OCI-LY7 (cell line): Measurements from ENCODE around the gene NR5A1. TPM values are rescaled to one million over a fixed set of nuclear protein-coding genes. Genes with fewer than 3 reads are reported as not detected.

Experiments
- BruUV-seq: library from RNA; stranded (reverse); fragments of 400-500 nt; replicated peaks from 2 replicates; lab custom pipeline; 2021; lab: Mats Ljungman, UMichigan
- CTCF ChIA-PET: fragments of 300-600 bp; sonication (Branson Sonifier 250); formaldehyde crosslinking; loops from one replicate; lab custom pipeline; 2022; ENCODE audit warnings: antibody characterized with exemption; ENCODE audit not compliant: unreplicated experiment; lab: Charles Lee
- POLR2A ChIA-PET: fragments of 300-600 bp; sonication (Branson Sonifier 250); formaldehyde crosslinking; loops from one replicate; lab custom pipeline; 2022; ENCODE audit warnings: antibody characterized with exemption; lab: Charles Lee
- DNase-seq: peaks from one replicate; pipeline ENCODE4 v3.0.0-alpha.2; 2015; ENCODE audit warnings: low spot score
- H2AFZ ChIP-seq: fragments of 200-600 bp; sonication (generic), shearing (Covaris generic); 2 replicates; pipeline ENCODE4 v1.6.1; 2014; ENCODE audit warnings: mild to moderate bottlenecking, antibody characterized with exemption, low read length, moderate library complexity
- H3K27ac ChIP-seq: fragments of 200-600 bp; sonication (generic); 2 replicates; pipeline ENCODE4 v1.5.1; 2014; ENCODE audit warnings: mixed run types, low read depth, mild to moderate bottlenecking, moderate library complexity, low read length, inconsistent platforms; ENCODE audit not compliant: poor library complexity, severe bottlenecking
- H3K36me3 ChIP-seq: fragments of 200-600 bp; sonication (generic); 2 replicates; pipeline ENCODE4 v1.6.1; 2014; ENCODE audit warnings: mild to moderate bottlenecking, antibody characterized with exemption, low read length, moderate library complexity, mixed read lengths; ENCODE audit not compliant: insufficient read depth
- H3K4me1 ChIP-seq: fragments of 200-600 bp; sonication (generic); 2 replicates; pipeline ENCODE4 v1.5.1; 2014; ENCODE audit warnings: mild to moderate bottlenecking, low read length; ENCODE audit not compliant: insufficient read depth, poor library complexity, severe bottlenecking
- H3K4me2 ChIP-seq: fragments of 200-600 bp; sonication (generic); 2 replicates; pipeline ENCODE4 v1.6.1; 2014; ENCODE audit warnings: mild to moderate bottlenecking, low read length
- H3K4me3 ChIP-seq: fragments of 200-600 bp; sonication (generic); 2 replicates; pipeline ENCODE4 v1.5.1; 2014; ENCODE audit warnings: mild to moderate bottlenecking, low read depth, low read length; ENCODE audit not compliant: poor library complexity, severe bottlenecking
- H3K79me2 ChIP-seq: fragments of 200-600 bp; sonication (generic); 2 replicates; pipeline ENCODE4 v1.6.1; 2016; ENCODE audit warnings: low read depth, mild to moderate bottlenecking, low read length, moderate library complexity, mixed read lengths; ENCODE audit not compliant: insufficient read depth
- H3K9me2 ChIP-seq: fragments of 200-600 bp; sonication (generic); 2 replicates; pipeline ENCODE4 v1.6.1; 2016; ENCODE audit warnings: mild to moderate bottlenecking, low read length, mixed read lengths; ENCODE audit not compliant: insufficient read depth
- H3K9me3 ChIP-seq: fragments of 200-600 bp; sonication (generic); 2 replicates; pipeline ENCODE4 v1.6.1; 2014; ENCODE audit warnings: mild to moderate bottlenecking, mixed run types, low read length, mixed read lengths
- H4K20me1 ChIP-seq: fragments of 200-600 bp; sonication (generic); 2 replicates; pipeline ENCODE4 v1.6.1; 2014; ENCODE audit warnings: mild to moderate bottlenecking, antibody characterized with exemption, low read length, moderate library complexity, mixed read lengths; ENCODE audit not compliant: insufficient read depth
- CTCF ChIP-seq: fragments of 200-600 bp; sonication (generic); conservative IDR thresholded peaks from 2 replicates; pipeline ENCODE4 v1.5.1; 2014; ENCODE audit warnings: mild to moderate bottlenecking, antibody characterized with exemption, low read length, moderate library complexity, mixed read lengths
- EZH2phosphoT487 ChIP-seq: fragments of 200-600 bp; sonication (generic); IDR thresholded peaks from 2 replicates; pipeline ENCODE4 v1.6.1; 2018; ENCODE audit warnings: low read depth, borderline replicate concordance, mild to moderate bottlenecking, mixed run types, antibody characterized with exemption, low read length, moderate library complexity, mixed read lengths
- intact Hi-C: fragments of 100-400 bp; cut with micrococcal nuclease; formaldehyde crosslinking; loops from one replicate; pipeline ENCODE4 v1.10.0; 2022; ENCODE audit not compliant: unreplicated experiment
- total RNA-seq, 2 experiments: library from RNA; depleted of rRNA in 1 of 2; stranded (reverse); fragments of >200 nt in 1 of 2; shearing (Covaris generic) in 1 of 2; gene quantifications; 2 replicates each; pipeline ENCODE4 v1.2.3, GENCODE V29; 2014 to 2022

Gene NR5A1
- total RNA-seq, 2 experiments from 2014 or later, result not detected

- CTCF ChIA-PET, result no interaction called here
- BruUV-seq, result no TSS peak
Measured at GRCh38 chr9:124478354-124478753, 28.8 kb downstream of the NR5A1 start.

GRCh38 chr9:124477648-124478285, 29.4 kb downstream of the NR5A1 start:
- Histone ChIP-seq H3K36me3 (no peaks in the 10 kb centered on the region), H4K20me1 (no peaks in the 10 kb centered on the region), H3K9me2 (no peaks in the 10 kb centered on the region), H3K79me2 (no peaks in the 10 kb centered on the region), H3K4me3 (no peak overlapping the region), H3K9me3 (no peaks in the 10 kb centered on the region), H3K4me2 (peak overlapping the region; percentile 25; the same call in 1 of the 2 replicates), H2AFZ (no peak overlapping the region), H3K4me1 (peaks cover 15% of the 10 kb centered on the region), H3K27ac (no peak overlapping the region)
- no peak for DNase-seq
- ChIA-PET POLR2A (no interaction called here), CTCF (no interaction called here)
- intact Hi-C loops, result no loop called here
- TF ChIP-seq EZH2phosphoT487, result no peak
- no peak for TF ChIP-seq CTCF
- BruUV-seq, result no TSS peak

More at GRCh38 chr9:124478354-124478753, 28.8 kb downstream of the NR5A1 start:
- DNase-seq, result no peak
- Histone ChIP-seq H3K27ac (no peak overlapping the region), H3K36me3 (no peaks in the 10 kb centered on the region), H4K20me1 (no peaks in the 10 kb centered on the region), H3K79me2 (no peaks in the 10 kb centered on the region), H3K4me1 (peaks cover 15% of the 10 kb centered on the region), H3K9me3 (no peaks in the 10 kb centered on the region), H2AFZ (no peak overlapping the region), H3K9me2 (no peaks in the 10 kb centered on the region), H3K4me3 (no peak overlapping the region), H3K4me2 (no peak overlapping the region)
- intact Hi-C loops, result no loop called here
- TF ChIP-seq EZH2phosphoT487 (no peak), CTCF (no peak)
- POLR2A ChIA-PET, result interaction anchor here (0.5 kb wide), 1 partner anchor 865 kb away, joined by 3 read pairs; no protein-coding TSS in a partner anchor

- no peak overlapping the region for H3K27ac ChIP-seq
- ChIA-PET POLR2A (no interaction called here), CTCF (no interaction called here)
- H3K4me1 ChIP-seq, result peaks cover 15% of the 10 kb centered on the region
- no peaks in the 10 kb centered on the region for H3K9me2 ChIP-seq
- no peaks in the 10 kb centered on the region for H3K36me3 ChIP-seq
- intact Hi-C loops, result no loop called here
- no peaks in the 10 kb centered on the region for H4K20me1 ChIP-seq
- H2AFZ ChIP-seq, result no peak overlapping the region
- no peak for DNase-seq
- H3K79me2 ChIP-seq, result no peaks in the 10 kb centered on the region
- H3K4me3 ChIP-seq, result no peak overlapping the region
- peak overlapping the region; percentile 25; the same call in 1 of the 2 replicates for H3K4me2 ChIP-seq
- no peak for TF ChIP-seq EZH2phosphoT487
- no peak for TF ChIP-seq CTCF
- no peaks in the 10 kb centered on the region for H3K9me3 ChIP-seq
- BruUV-seq, result no TSS peak
Measured at GRCh38 chr9:124477211-124477647, 30.0 kb downstream of the NR5A1 start.
